H9 (cell line): ENCODE measurements around the gene SHANK3. TPM values are rescaled to one million over a fixed set of nuclear protein-coding genes. Genes with fewer than 3 reads are reported as not detected.
A peak's percentile ranks its signal among the peaks of the same experiment; 100 is the strongest.

Experiments used
- DNase-seq: peaks from one replicate; pipeline ENCODE4 v3.0.0-alpha.2; 2017
- H2AFZ ChIP-seq: one replicate; pipeline ENCODE4 v1.6.1; 2013; ENCODE audit warnings: mild to moderate bottlenecking, low read length, control low read depth, moderate library complexity
- H2AK5ac ChIP-seq: 2 replicates; pipeline ENCODE4 v1.6.1; 2013; ENCODE audit warnings: low read length, control low read depth, mixed read lengths; ENCODE audit not compliant: insufficient read length
- H2BK120ac ChIP-seq: one replicate; pipeline ENCODE4 v1.6.1; 2013; ENCODE audit warnings: low read depth, mild to moderate bottlenecking, low read length, control low read depth, inconsistent platforms; ENCODE audit not compliant: poor library complexity, severe bottlenecking
- H2BK12ac ChIP-seq: 2 replicates; pipeline ENCODE4 v1.6.1; 2013; ENCODE audit warnings: low read length, control low read depth, mixed read lengths, low read depth; ENCODE audit not compliant: insufficient read length
- H2BK15ac ChIP-seq: 2 replicates; pipeline ENCODE4 v1.6.1; 2013; ENCODE audit warnings: low read depth, low read length, control low read depth
- H2BK20ac ChIP-seq: one replicate; pipeline ENCODE4 v1.6.1; 2013; ENCODE audit warnings: low read depth, mild to moderate bottlenecking, low read length, control low read depth, inconsistent platforms; ENCODE audit not compliant: poor library complexity, severe bottlenecking
- H2BK5ac ChIP-seq: 2 replicates; pipeline ENCODE4 v1.6.1; 2013; ENCODE audit warnings: low read length, control low read depth, mixed read lengths; ENCODE audit not compliant: insufficient read length
- H3K14ac ChIP-seq: 2 replicates; pipeline ENCODE4 v1.6.1; 2013; ENCODE audit warnings: low read length, control low read depth; ENCODE audit not compliant: insufficient read depth
- H3K18ac ChIP-seq: 2 replicates; pipeline ENCODE4 v1.6.1; 2013; ENCODE audit warnings: low read depth, mild to moderate bottlenecking, mixed read lengths, low read length, control low read depth; ENCODE audit not compliant: insufficient read length
- H3K23ac ChIP-seq: 2 replicates; pipeline ENCODE4 v1.6.1; 2013; ENCODE audit warnings: low read length, control low read depth, mixed read lengths, low read depth; ENCODE audit not compliant: insufficient read length
- H3K23me2 ChIP-seq: 2 replicates; pipeline ENCODE4 v1.6.1; 2013; ENCODE audit warnings: low read depth, mild to moderate bottlenecking, mixed read lengths, low read length, control low read depth; ENCODE audit not compliant: insufficient read length, poor library complexity, severe bottlenecking
- H3K27ac ChIP-seq: 2 replicates; pipeline ENCODE4 v1.5.1; 2013; ENCODE audit warnings: low read length, control low read depth, mixed read lengths, low read depth; ENCODE audit not compliant: insufficient read length
- H3K27me3 ChIP-seq: 2 replicates; pipeline ENCODE4 v1.6.1; 2013; ENCODE audit warnings: low read length, control low read depth, inconsistent platforms; ENCODE audit not compliant: insufficient read depth
- H3K4ac ChIP-seq: 2 replicates; pipeline ENCODE4 v1.6.1; 2013; ENCODE audit warnings: low read depth, mild to moderate bottlenecking, control low read depth, inconsistent platforms, low read length, moderate library complexity
- H3K4me1 ChIP-seq: 2 replicates; pipeline ENCODE4 v1.6.1; 2013; ENCODE audit warnings: low read length, control low read depth, inconsistent platforms; ENCODE audit not compliant: insufficient read depth
- H3K4me2 ChIP-seq: 2 replicates; pipeline ENCODE4 v1.6.1; 2013; ENCODE audit warnings: low read length, control low read depth, mixed read lengths; ENCODE audit not compliant: insufficient read length, insufficient read depth
- H3K56ac ChIP-seq: 2 replicates; pipeline ENCODE4 v1.6.1; 2013; ENCODE audit warnings: low read depth, mild to moderate bottlenecking, mixed read lengths, low read length, control low read depth; ENCODE audit not compliant: insufficient read length
- H3K79me1 ChIP-seq: 2 replicates; pipeline ENCODE4 v1.6.1; 2013; ENCODE audit warnings: low read depth, mild to moderate bottlenecking, moderate library complexity, low read length, control low read depth, inconsistent platforms; ENCODE audit not compliant: insufficient read depth, poor library complexity, severe bottlenecking
- H3K79me2 ChIP-seq: 2 replicates; pipeline ENCODE4 v1.6.1; 2013; ENCODE audit warnings: low read length, control low read depth, inconsistent platforms; ENCODE audit not compliant: insufficient read depth
- H3K9ac ChIP-seq: 2 replicates; pipeline ENCODE4 v1.6.1; 2013; ENCODE audit warnings: low read length, control low read depth, mixed read lengths; ENCODE audit not compliant: insufficient read length; ENCODE audit errors: extremely low read depth
- H3K9me3 ChIP-seq: one replicate; pipeline ENCODE4 v1.6.1; 2013; ENCODE audit warnings: low read depth, low read length, inconsistent platforms; ENCODE audit not compliant: control insufficient read depth
- H3T11ph ChIP-seq: one replicate; pipeline ENCODE4 v1.6.1; 2013; ENCODE audit warnings: mild to moderate bottlenecking, low read length, control low read depth, inconsistent platforms
- H4K20me1 ChIP-seq: one replicate; pipeline ENCODE4 v1.6.1; 2013; ENCODE audit not compliant: control insufficient read depth, insufficient read length, insufficient read depth
- H4K5ac ChIP-seq: 2 replicates; pipeline ENCODE4 v1.6.1; 2013; ENCODE audit warnings: low read depth, mild to moderate bottlenecking, mixed read lengths, low read length, control low read depth; ENCODE audit not compliant: insufficient read length
- H4K8ac ChIP-seq: replicated peaks from 2 replicates; pipeline ENCODE4 v1.6.1; 2013; ENCODE audit warnings: low read length, control low read depth, mixed read lengths, low read depth; ENCODE audit not compliant: insufficient read length
- H4K91ac ChIP-seq: 2 replicates; pipeline ENCODE4 v1.6.1; 2013; ENCODE audit warnings: low read depth, mild to moderate bottlenecking, moderate library complexity, mixed read lengths, low read length, control low read depth; ENCODE audit not compliant: insufficient read length
- H3K27ac Mint-ChIP-seq, 3 experiments: 2 replicates in 2 of 3; 3 replicates in 1 of 3; pipeline ENCODE4 v1.8.0; 2020 to 2021; ENCODE audit warnings: mixed read lengths in 3 of 3, mild to moderate bottlenecking in 1 of 3, moderate library complexity in 1 of 3
- H3K27me3 Mint-ChIP-seq: 2 replicates; pipeline ENCODE4 v1.8.0; 2021; ENCODE audit warnings: low read depth, mild to moderate bottlenecking, moderate library complexity, mixed read lengths
- H3K36me3 Mint-ChIP-seq, 3 experiments: 2 replicates in 2 of 3; 3 replicates in 1 of 3; pipeline ENCODE4 v1.8.0; 2020 to 2021; ENCODE audit warnings: low read depth in 3 of 3, mixed read lengths in 3 of 3; ENCODE audit not compliant: insufficient read depth in 1 of 3
- H3K4me1 Mint-ChIP-seq, 2 experiments: 2 replicates each; pipeline ENCODE4 v1.8.0; 2020; ENCODE audit warnings: mixed read lengths in 2 of 2
- H3K4me3 Mint-ChIP-seq, 2 experiments: 2 replicates in 1 of 2; 3 replicates in 1 of 2; pipeline ENCODE4 v1.8.0; 2020 to 2021; ENCODE audit warnings: mild to moderate bottlenecking in 2 of 2, mixed read lengths in 2 of 2, moderate library complexity in 1 of 2
- H3K9me3 Mint-ChIP-seq, 2 experiments: 2 replicates in 1 of 2; 3 replicates in 1 of 2; pipeline ENCODE4 v1.8.0; 2020; ENCODE audit warnings: mild to moderate bottlenecking in 2 of 2, mixed read lengths in 2 of 2, moderate library complexity in 1 of 2
- CTCF ChIP-seq: fragments of 200-600 bp; sonication (generic); conservative IDR thresholded peaks from 3 replicates; pipeline ENCODE4 v1.8.0; 2021; ENCODE audit warnings: antibody characterized with exemption, mild to moderate bottlenecking
- WGBS: extraction: QIAGEN DNeasy Blood & Tissue Kit; methylation state at CpG from one replicate; pipeline ENCODE4 v1.1.7; 2013; ENCODE audit warnings: missing lambda C conversion rate, low lambda C conversion rate, mixed read lengths; ENCODE audit not compliant: insufficient read length; ENCODE audit errors: extremely low coverage; 5-methylcytosine and 5-hydroxymethylcytosine counted together
- total RNA-seq: library from RNA; stranded (reverse); gene quantifications from 2 replicates; pipeline ENCODE4 v1.2.1, GENCODE V29; 2021

Gene SHANK3
- total RNA-seq, 1 experiment from 2014 or later, result 8.7 TPM

GRCh38 chr22:50626314-50626849 lies 46.2 kb upstream of the SHANK3 start:
- peaks cover 27% of the 10 kb centered on the region for H3K27me3 Mint-ChIP-seq
- Histone ChIP-seq H3K27ac (no peak overlapping the region), H4K8ac (no peak overlapping the region), H3K79me2 (no peaks in the 10 kb centered on the region), H3T11ph (no peak overlapping the region), H2BK15ac (no peak overlapping the region), H2BK12ac (no peak overlapping the region), H3K4me1 (peaks cover 9% of the 10 kb centered on the region), H3K27me3 (peaks cover 7% of the 10 kb centered on the region; the same call in 1 of the 2 replicates), H3K9me3 (no peaks in the 10 kb centered on the region), H3K79me1 (no peaks in the 10 kb centered on the region), H3K23ac (no peak overlapping the region), H4K20me1 (peaks cover 2% of the 10 kb centered on the region), H4K91ac (no peak overlapping the region), H2BK20ac (no peak overlapping the region), H2AFZ (no peak overlapping the region), H3K23me2 (peaks cover 18% of the 10 kb centered on the region), H3K14ac (no peak overlapping the region), H2BK120ac (no peak overlapping the region), H2BK5ac (no peak overlapping the region), H2AK5ac (no peak overlapping the region), H3K4me2 (no peak overlapping the region), H4K5ac (no peak overlapping the region), H3K9ac (no peak overlapping the region), H3K4ac (no peak overlapping the region), H3K56ac (no peak overlapping the region), H3K18ac (no peak overlapping the region)
- no CpG with 5 or more reads among the region's 12 CpGs for WGBS
- peaks cover 15 to 21% of the 10 kb centered on the region in 2 experiments for H3K4me1 Mint-ChIP-seq
- no peak; the same call in 2 of the 3 replicates for TF ChIP-seq CTCF
- no peak overlapping the region for H3K27ac Mint-ChIP-seq
- DNase-seq, result peak; percentile 17
- no peaks in the 10 kb centered on the region for H3K9me3 Mint-ChIP-seq
- peak overlapping the region; percentile 38 to 60; a peak in 4 of 5 replicates for H3K4me3 Mint-ChIP-seq
- peaks cover 0 to 3% (median 0%) of the 10 kb centered on the region in 3 experiments; a peak in 2 of 7 replicates for H3K36me3 Mint-ChIP-seq
